Measurements from ENCODE around the gene ARHGEF16.

DNA sequence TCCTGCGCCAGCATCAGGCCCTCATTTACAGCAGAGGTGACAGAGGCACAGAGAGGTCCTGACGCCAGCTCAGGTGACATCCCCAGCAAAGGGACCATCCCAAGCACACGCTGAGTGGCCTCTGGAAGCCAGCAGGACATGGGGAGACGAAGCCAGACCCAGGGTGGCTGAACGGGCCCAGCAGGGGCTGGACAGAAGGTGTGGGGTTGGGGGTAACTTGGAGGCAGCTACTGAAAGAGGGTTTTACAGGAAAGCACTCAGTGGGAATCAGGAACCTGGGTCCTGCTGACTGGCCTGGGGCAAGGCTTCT is 1.6 kb upstream of the ARHGEF16 start:
- TF ChIP-seq CREB1 (IDR thresholded peaks at IDR 0.05; ENCODE audit: low read depth) = no peak
- no peak for TF ChIP-seq RAD21 (IDR thresholded peaks at IDR 0.05; ENCODE audit: low read depth)
- no peak for TF ChIP-seq TEAD4 (IDR thresholded peaks at IDR 0.05)

All from Ishikawa (cell line).